Myocyte (in vitro differentiated cells): Measurements from ENCODE around the gene ADARB1. TPM values are rescaled to one million over a fixed set of nuclear protein-coding genes. Genes with fewer than 3 reads are reported as not detected.

ENCODE experiments used
- DNase-seq: peaks from one replicate; pipeline ENCODE4 v3.0.0-alpha.2; 2012; ENCODE audit warnings: low read depth
- total RNA-seq: library from RNA; depleted of rRNA; stranded (reverse); fragments of >200 nt; gene quantifications from 2 replicates; pipeline ENCODE4 v1.2.3, GENCODE V29; 2014

ADARB1 gene
- total RNA-seq, 1 donor from 2014 or later, result 15.9 TPM

DNA sequence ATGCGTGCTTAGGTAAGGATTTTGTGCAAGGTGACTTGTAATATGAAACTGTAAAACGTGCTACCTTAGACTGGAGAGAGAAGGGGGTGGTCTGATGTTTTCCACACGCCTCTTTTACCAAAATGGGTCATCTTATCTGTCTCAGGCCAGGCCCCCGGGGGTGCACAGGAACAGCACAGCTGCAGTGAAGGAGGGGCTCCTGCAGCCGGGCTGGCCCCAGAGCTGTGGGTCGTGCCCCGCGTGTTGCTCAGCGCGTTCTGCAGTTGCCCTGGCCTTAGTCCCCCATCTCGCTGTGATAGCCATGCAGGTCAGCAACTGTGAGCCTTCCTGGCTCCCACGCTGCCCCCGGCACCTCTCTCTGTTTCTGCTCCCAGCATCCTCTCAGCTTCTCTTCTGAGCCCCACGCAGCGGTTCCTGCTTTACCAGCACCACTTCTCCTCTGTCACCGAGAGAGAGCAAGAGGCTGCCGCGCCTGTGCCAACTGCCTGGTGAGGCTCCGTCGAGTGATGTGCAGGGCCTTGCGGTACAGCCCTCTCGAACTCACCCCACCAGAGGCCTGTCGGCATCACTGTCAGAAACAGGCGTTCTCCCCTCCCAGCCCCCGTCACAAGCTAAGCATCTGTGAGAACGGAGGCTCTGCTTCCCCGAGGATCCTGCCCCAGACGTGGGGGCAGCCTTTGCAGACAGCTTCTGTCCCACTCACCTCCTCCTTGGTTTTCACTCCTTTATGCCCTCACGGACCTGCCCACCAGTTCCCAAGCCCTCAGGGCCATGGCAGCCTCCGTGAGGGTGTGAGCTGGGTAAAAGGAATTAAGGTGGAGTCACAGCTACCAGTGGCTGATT, 73.3 kb downstream of the ADARB1 start:
- no peak for DNase-seq

DNA sequence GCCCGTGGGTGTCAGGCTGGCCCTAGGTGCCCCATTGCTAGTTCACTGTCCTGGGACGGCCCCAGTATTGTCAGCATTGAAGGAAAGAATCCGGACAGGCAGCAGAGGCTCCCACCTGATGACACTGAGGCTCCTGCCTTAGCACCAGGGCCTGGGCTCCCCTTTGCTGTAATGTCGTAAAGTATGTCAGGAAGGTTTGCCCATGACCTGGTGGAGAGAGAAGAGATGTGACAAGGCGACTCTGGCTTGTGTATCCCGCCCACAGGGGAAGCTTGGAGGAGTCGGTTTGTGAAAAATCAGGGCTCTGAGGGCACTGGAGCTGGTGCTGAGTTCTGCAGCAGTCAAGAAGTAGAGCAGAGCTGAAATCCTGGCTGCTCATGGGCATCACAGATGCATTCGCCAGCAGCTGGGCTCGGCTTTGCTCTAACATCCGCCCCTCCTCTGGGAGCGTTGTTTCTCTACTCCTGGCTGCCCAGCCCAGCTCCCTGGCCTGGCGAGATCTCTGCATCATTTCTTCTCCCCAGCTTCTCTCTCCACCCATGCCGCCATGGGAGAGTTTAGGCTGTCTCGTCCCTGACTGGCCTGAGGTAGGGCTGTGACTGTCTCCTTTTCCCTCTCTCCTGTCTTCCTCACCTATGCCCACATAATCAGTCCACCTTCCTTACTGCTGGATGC, 74.1 kb downstream of the ADARB1 start:
- DNase-seq, result no peak

- DNase-seq, result no peak
Measured at GRCh38 chr21:45149021-45149420, 74.6 kb downstream of the ADARB1 start.

- DNase-seq, result peak; percentile 43
Measured at GRCh38 chr21:45150638-45151131, 76.3 kb downstream of the ADARB1 start.

DNA sequence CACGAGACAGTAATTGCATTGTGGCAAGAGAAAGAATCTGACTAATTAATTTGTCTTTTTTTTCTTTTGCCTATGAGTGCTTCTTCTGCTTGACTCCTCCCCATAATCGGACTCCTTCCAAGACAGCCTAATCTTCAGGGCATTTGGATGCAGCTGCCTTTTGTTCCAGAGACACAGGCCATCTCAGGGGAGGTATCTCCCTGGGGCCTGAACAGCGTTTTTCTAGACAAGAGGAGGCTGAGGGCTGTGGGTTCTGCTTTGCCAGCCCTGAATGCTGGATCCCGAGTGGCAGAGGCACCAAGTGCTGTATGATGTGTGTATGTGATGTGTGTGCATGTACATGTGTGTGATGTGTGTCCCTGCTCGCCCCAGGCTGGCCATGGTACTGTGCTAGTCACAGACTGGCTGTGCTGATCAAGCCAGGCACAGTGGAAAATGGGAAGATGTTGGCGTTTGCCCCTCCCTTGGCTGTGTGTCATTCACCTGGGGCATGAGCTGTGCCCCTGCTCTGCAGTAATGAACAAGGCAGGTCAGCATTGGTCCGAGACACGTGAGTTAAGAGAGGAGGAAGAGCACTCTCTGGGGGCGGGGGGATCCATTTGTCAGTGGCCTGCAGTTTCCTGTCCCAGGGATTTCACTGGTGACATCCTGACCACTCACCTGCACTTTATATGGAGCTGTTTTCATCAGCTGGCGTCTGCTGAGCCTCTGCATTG, 77.2 kb downstream of the ADARB1 start:
- DNase-seq, result peak; percentile 62

DNA sequence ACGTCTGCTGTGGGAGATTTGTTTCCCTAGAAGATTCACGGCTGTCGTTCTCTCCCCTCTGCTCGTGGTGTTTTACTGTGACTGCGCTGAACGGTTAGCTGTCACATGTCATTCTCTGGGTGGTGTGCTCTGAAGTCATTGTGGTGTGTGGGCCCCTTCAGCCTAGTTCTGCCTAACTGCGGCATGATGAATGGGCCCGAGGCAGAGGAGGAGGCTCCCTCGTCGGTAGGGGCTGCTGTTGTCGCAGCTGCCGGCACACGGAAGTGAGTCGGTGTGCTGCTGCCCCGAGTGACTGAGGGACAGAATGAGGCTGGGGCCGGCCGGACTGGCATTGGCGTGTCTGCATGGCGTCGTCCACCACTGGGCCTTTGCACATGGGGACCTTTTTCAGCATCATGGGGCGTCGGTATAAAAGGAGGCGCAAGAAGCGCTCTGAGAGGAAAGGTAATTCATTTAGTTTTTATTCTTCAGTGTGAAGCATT, 77.9 kb downstream of the ADARB1 start:
- peak; percentile 90 for DNase-seq

- peak; percentile 68 for DNase-seq
Measured at GRCh38 chr21:45153358-45154318, 79.3 kb downstream of the ADARB1 start.

- peak; percentile 91 for DNase-seq
Measured at GRCh38 chr21:45154511-45155508, 80.4 kb downstream of the ADARB1 start.

DNA sequence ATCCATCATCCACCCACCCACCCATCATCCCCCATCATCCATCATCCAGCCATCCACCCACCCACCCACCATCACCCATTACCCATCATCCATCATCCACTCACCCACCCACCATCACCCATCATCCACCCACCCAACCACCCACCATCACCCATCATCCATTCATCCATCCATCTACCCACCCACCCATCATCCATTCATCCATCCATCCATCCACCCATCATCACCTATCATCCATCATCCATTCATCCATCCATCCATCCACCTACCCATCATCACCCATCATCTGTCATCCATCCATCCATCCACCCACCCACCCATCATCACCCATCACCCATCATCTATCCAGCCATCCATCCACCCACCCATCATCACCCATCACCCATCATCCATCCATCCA, 81.5 kb downstream of the ADARB1 start:
- DNase-seq, result no peak

- no peak for DNase-seq
Measured at GRCh38 chr21:45156459-45156858, 82.1 kb downstream of the ADARB1 start.

DNA sequence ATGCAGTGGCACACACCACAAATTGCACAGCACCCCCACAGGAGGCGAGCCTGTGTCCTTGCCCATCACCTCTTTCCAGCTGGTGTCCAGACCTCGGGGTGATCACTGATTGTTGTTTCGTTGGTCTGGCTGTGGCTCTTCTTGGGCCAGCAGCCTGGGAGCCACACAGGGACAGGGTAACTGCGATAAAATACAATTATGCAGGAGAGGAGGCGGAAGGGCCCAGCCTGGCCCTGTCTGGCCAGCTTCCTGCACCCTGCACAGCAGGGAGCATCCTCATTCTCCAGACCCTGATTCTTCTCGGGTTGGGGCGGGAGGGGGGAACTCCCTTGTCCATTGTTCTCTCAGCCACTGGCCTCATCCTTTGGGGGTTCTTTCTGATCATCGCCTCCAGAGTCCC, 83.6 kb downstream of the ADARB1 start:
- DNase-seq, result no peak

GRCh38 chr21:45158491-45159423, 84.4 kb downstream of the ADARB1 start:
- DNase-seq, result no peak

- DNase-seq, result no peak
Measured at GRCh38 chr21:45160198-45160597, 85.8 kb downstream of the ADARB1 start.

DNA sequence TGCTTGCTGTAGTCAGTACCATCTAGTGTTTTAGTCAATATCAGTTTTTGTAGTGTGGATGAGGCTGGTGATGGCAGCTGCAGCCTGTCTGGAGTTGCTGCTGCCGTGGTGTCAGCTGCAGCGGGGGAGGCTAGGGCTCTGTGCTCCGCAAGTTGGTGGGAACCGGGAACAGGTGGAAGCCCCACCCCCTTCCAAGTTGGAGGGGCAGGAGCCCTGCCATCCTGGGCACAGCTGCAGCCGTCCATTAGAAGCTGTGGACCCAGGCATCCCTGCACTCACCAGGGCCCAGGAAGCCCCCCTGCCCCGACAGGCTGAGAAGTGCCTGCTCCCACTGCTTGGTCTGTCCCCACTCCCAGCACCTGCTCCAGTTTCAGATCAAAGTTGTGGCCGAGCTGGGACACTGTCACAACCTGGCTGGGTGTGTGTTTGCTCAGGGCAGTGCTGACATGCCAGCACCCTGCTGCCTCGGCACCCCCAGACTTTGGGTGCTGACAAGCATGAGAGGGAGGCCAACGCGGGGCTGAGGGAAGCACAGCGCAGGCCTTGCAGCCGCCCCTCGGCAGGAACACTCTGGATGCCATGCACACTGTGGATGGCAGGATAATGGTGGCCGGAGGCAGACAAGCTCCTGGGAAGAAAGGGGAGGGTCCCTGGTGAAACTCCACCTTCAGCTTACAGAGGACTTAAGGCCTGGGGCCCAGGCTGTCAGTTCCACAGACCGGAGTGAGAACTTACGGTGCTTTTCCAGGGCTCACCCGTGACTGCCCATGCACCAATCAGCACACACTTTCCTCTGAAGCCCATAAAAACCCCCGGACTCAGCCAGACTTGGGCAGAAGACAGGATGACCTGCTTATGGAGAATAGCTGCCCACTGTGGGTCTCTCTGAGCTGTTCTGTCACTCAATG, 86.9 kb downstream of the ADARB1 start:
- peak; percentile 96 for DNase-seq

GRCh38 chr21:45162115-45162514, 87.7 kb downstream of the ADARB1 start:
- no peak for DNase-seq

- DNase-seq, result no peak
Measured at GRCh38 chr21:45162809-45163208, 88.4 kb downstream of the ADARB1 start.
